Keratinocyte (primary cell): ENCODE data around the gene SH3BP5. TPM values are rescaled to one million over a fixed set of nuclear protein-coding genes. Genes with fewer than 3 reads are reported as not detected.

Experiments
- DNase-seq: peaks from one replicate; pipeline ENCODE4 v3.0.0-alpha.2; 2011; ENCODE audit warnings: low read depth, missing footprints, low spot score
- FAIRE-seq: peaks from 2 replicates; lab custom pipeline; 2011; peaks lifted over from hg19 to GRCh38; lab: Jason Lieb, UNC
- H2AFZ ChIP-seq: 2 replicates; pipeline ENCODE4 v1.6.0; 2012; ENCODE audit warnings: low read length, control low read depth, inconsistent platforms; ENCODE audit not compliant: control insufficient read depth
- H3K27ac ChIP-seq: 2 replicates; pipeline ENCODE4 v1.5.1; 2011; ENCODE audit warnings: low read length; ENCODE audit not compliant: control insufficient read depth, insufficient read depth
- H3K27me3 ChIP-seq: 3 replicates; pipeline ENCODE4 v1.6.0; 2011; ENCODE audit warnings: low read length; ENCODE audit not compliant: control insufficient read depth, insufficient read depth; ENCODE audit errors: extremely low read depth
- H3K36me3 ChIP-seq, 2 experiments: 2 replicates in 1 of 2; 3 replicates in 1 of 2; pipeline ENCODE4 v1.5.1; 2011; ENCODE audit warnings: low read length in 2 of 2, mild to moderate bottlenecking in 1 of 2; ENCODE audit not compliant: control insufficient read depth in 2 of 2, insufficient read depth in 2 of 2; ENCODE audit errors: extremely low read depth in 1 of 2
- H3K4me1 ChIP-seq: 3 replicates; pipeline ENCODE4 v1.5.1; 2011; ENCODE audit warnings: low read length; ENCODE audit not compliant: control insufficient read depth, insufficient read depth; ENCODE audit errors: extremely low read depth
- H3K4me2 ChIP-seq: 3 replicates; pipeline ENCODE4 v1.6.0; 2011; ENCODE audit warnings: low read depth, low read length; ENCODE audit not compliant: control insufficient read depth, insufficient read depth; ENCODE audit errors: extremely low read depth
- H3K4me3 ChIP-seq, 3 experiments: fragments of 200-600 bp in 1 of 3; sonication (generic) in 1 of 3; 2 replicates in 2 of 3; 3 replicates in 1 of 3; pipeline ENCODE4 v1.5.1; 2011 to 2016; ENCODE audit warnings: low read length in 3 of 3, mild to moderate bottlenecking in 3 of 3, control low read depth in 2 of 3, inconsistent platforms in 1 of 3, low read depth in 1 of 3, mixed read lengths in 1 of 3, mixed run types in 1 of 3, moderate library complexity in 1 of 3; ENCODE audit not compliant: control insufficient read depth in 2 of 3, insufficient read depth in 2 of 3; ENCODE audit errors: extremely low read depth in 1 of 3
- H3K79me2 ChIP-seq: 2 replicates; pipeline ENCODE4 v1.6.0; 2012; ENCODE audit warnings: low read length; ENCODE audit not compliant: control insufficient read depth, insufficient read depth
- H3K9ac ChIP-seq: 3 replicates; pipeline ENCODE4 v1.6.0; 2011; ENCODE audit warnings: low read length; ENCODE audit not compliant: control insufficient read depth, insufficient read depth; ENCODE audit errors: extremely low read depth
- H3K9me1 ChIP-seq: 3 replicates; pipeline ENCODE4 v1.6.0; 2011; ENCODE audit warnings: low read length; ENCODE audit not compliant: control insufficient read depth, insufficient read depth; ENCODE audit errors: extremely low read depth
- H3K9me3 ChIP-seq: 2 replicates; pipeline ENCODE4 v1.5.1; 2012; ENCODE audit warnings: low read depth, low read length; ENCODE audit not compliant: control insufficient read depth
- H4K20me1 ChIP-seq: 3 replicates; pipeline ENCODE4 v1.6.0; 2011; ENCODE audit warnings: low read length; ENCODE audit not compliant: control insufficient read depth, insufficient read depth; ENCODE audit errors: extremely low read depth
- EZH2 ChIP-seq: IDR thresholded peaks from one replicate; pipeline ENCODE4 v1.6.1; 2012; ENCODE audit warnings: inconsistent platforms, mild to moderate bottlenecking, low read length, moderate library complexity
- dilution Hi-C: fragments of 300-500 bp; cut with MboI; formaldehyde crosslinking; loops from one replicate; pipeline ENCODE4 v1.7.0; 2020; ENCODE audit warnings: low sequenced_read_pairs; ENCODE audit not compliant: extremely low pct_ligation_motif_present
- polyA plus RNA-seq, 5 experiments: library from polyadenylated mRNA; depleted of rRNA in 3 of 5; stranded (reverse) in 3 of 5; stranded (forward) in 1 of 5; unstranded in 1 of 5; fragments of >200 nt; gene quantifications; 1 replicate in 1 of 5; 2 replicates in 3 of 5; 3 replicates in 1 of 5; pipeline versions ENCODE4 v1.2.1 to v1.2.3, GENCODE V29; 2011 to 2012; ENCODE audit warnings: missing spikeins in 2 of 5, low read depth in 1 of 5, low replicate concordance in 1 of 5
- TF ChIP-seq, protein P1 (sequence below), 3 experiments: IDR thresholded peaks in 1 of 3; conservative IDR thresholded peaks in 1 of 3; optimal IDR thresholded peaks in 1 of 3; 2 replicates in 2 of 3; 3 replicates in 1 of 3; pipeline versions ENCODE3 to v1.5.1; 2011; ENCODE audit warnings: low read length in 3 of 3, mild to moderate bottlenecking in 3 of 3, moderate library complexity in 2 of 3, control low read depth in 1 of 3, inconsistent platforms in 1 of 3; ENCODE audit not compliant: insufficient read depth in 2 of 3; ENCODE audit errors: extremely low read depth in 1 of 3

Gene SH3BP5
- polyA plus RNA-seq, 1 donor (not counting 4 experiments of a cell fraction or from before 2014, with no cell fraction given), result 13.4 TPM

- no peaks in the 10 kb centered on the region for H3K4me1 ChIP-seq
- H4K20me1 ChIP-seq, result no peaks in the 10 kb centered on the region
These were observed 43.9 kb downstream of the SH3BP5 start for GRCh38 chr3:15288331-15289035.

GRCh38 chr3:15287565-15288330, 44.6 kb downstream of the SH3BP5 start:
- no peak overlapping the region for H3K4me3 ChIP-seq
- FAIRE-seq (no peak), DNase-seq (no peak)
- H3K27ac ChIP-seq, result no peak overlapping the region
- no peak overlapping the region for H2AFZ ChIP-seq
- no peaks in the 10 kb centered on the region for H3K9me3 ChIP-seq
- no peaks in the 10 kb centered on the region for H3K9me1 ChIP-seq
- H3K4me1 ChIP-seq, result no peaks in the 10 kb centered on the region
- H3K27me3 ChIP-seq, result no peaks in the 10 kb centered on the region
- H3K4me2 ChIP-seq, result no peak overlapping the region
- H3K36me3 ChIP-seq, result no peaks in the 10 kb centered on the region
- H3K79me2 ChIP-seq, result no peaks in the 10 kb centered on the region
- H4K20me1 ChIP-seq, result no peaks in the 10 kb centered on the region
- dilution Hi-C loops, result no loop called here
- H3K9ac ChIP-seq, result no peak overlapping the region
- TF ChIP-seq EZH2, result no peak
- TF ChIP-seq, protein P1, sequence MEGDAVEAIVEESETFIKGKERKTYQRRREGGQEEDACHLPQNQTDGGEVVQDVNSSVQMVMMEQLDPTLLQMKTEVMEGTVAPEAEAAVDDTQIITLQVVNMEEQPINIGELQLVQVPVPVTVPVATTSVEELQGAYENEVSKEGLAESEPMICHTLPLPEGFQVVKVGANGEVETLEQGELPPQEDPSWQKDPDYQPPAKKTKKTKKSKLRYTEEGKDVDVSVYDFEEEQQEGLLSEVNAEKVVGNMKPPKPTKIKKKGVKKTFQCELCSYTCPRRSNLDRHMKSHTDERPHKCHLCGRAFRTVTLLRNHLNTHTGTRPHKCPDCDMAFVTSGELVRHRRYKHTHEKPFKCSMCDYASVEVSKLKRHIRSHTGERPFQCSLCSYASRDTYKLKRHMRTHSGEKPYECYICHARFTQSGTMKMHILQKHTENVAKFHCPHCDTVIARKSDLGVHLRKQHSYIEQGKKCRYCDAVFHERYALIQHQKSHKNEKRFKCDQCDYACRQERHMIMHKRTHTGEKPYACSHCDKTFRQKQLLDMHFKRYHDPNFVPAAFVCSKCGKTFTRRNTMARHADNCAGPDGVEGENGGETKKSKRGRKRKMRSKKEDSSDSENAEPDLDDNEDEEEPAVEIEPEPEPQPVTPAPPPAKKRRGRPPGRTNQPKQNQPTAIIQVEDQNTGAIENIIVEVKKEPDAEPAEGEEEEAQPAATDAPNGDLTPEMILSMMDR (optimal IDR thresholded peaks at IDR 0.05 in 1 of 3, IDR thresholded peaks at IDR 0.05 in 1 of 3, conservative IDR thresholded peaks at IDR 0.05 in 1 of 3; ENCODE audit: extremely low read depth in 1 of 3, insufficient read depth in 2 of 3, low read length in 3 of 3), result no peak

More at GRCh38 chr3:15288331-15289035, 43.9 kb downstream of the SH3BP5 start:
- no peaks in the 10 kb centered on the region for H3K9me3 ChIP-seq
- no peak for TF ChIP-seq EZH2
- TF ChIP-seq, protein P1 (optimal IDR thresholded peaks at IDR 0.05 in 1 of 3, IDR thresholded peaks at IDR 0.05 in 1 of 3, conservative IDR thresholded peaks at IDR 0.05 in 1 of 3; ENCODE audit: extremely low read depth in 1 of 3, insufficient read depth in 2 of 3, low read length in 3 of 3), result no peak
- no peaks in the 10 kb centered on the region for H3K27me3 ChIP-seq
- H3K36me3 ChIP-seq, result no peaks in the 10 kb centered on the region
- no peak overlapping the region for H3K9ac ChIP-seq
- H3K9me1 ChIP-seq, result no peaks in the 10 kb centered on the region
- dilution Hi-C loops, result no loop called here
- H3K4me2 ChIP-seq, result no peak overlapping the region
- H3K27ac ChIP-seq, result no peak overlapping the region
- H2AFZ ChIP-seq, result no peak overlapping the region
- no peak overlapping the region for H3K4me3 ChIP-seq
- DNase-seq, result no peak
- H3K79me2 ChIP-seq, result no peaks in the 10 kb centered on the region
- no peak for FAIRE-seq
